DND-41 (cell line): Measurements from ENCODE around the gene CACNB2.

ENCODE experiments used
- EZH2 ChIP-seq: IDR thresholded peaks from 3 replicates; pipeline ENCODE4 v1.6.1; 2012; ENCODE audit warnings: borderline replicate concordance, low read depth, mild to moderate bottlenecking, moderate library complexity, low read length, inconsistent platforms; ENCODE audit not compliant: severe bottlenecking
- TF ChIP-seq, protein P1 (sequence below): IDR thresholded peaks from 2 replicates; pipeline ENCODE4 v1.5.1; 2012; ENCODE audit warnings: borderline replicate concordance, low read length, moderate library complexity, mild to moderate bottlenecking; ENCODE audit not compliant: poor library complexity, severe bottlenecking; ENCODE audit errors: extremely low read depth

- TF ChIP-seq EZH2 = no peak
- TF ChIP-seq, protein P1, sequence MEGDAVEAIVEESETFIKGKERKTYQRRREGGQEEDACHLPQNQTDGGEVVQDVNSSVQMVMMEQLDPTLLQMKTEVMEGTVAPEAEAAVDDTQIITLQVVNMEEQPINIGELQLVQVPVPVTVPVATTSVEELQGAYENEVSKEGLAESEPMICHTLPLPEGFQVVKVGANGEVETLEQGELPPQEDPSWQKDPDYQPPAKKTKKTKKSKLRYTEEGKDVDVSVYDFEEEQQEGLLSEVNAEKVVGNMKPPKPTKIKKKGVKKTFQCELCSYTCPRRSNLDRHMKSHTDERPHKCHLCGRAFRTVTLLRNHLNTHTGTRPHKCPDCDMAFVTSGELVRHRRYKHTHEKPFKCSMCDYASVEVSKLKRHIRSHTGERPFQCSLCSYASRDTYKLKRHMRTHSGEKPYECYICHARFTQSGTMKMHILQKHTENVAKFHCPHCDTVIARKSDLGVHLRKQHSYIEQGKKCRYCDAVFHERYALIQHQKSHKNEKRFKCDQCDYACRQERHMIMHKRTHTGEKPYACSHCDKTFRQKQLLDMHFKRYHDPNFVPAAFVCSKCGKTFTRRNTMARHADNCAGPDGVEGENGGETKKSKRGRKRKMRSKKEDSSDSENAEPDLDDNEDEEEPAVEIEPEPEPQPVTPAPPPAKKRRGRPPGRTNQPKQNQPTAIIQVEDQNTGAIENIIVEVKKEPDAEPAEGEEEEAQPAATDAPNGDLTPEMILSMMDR = no peak
Observed at GRCh38 chr10:18117276-18117675, 22.9 kb upstream of the CACNB2 start.
